Measurements from ENCODE around the gene CTNND2.
"Not testable (repeated sequence)": the region's sequence is repeated elsewhere in the genome, so short reads cannot be mapped to it uniquely, and the experiment has no call there.

The CTNND2 gene

GRCh38 chr5:11152368-11152767, 751.9 kb downstream of the CTNND2 start:
- no peak for DNase-seq

- DNase-seq = no peak
Observed at GRCh38 chr5:11150976-11151375, 753.3 kb downstream of the CTNND2 start.

- no peak for DNase-seq
Observed at GRCh38 chr5:11148810-11149539, 755.3 kb downstream of the CTNND2 start.

DNA sequence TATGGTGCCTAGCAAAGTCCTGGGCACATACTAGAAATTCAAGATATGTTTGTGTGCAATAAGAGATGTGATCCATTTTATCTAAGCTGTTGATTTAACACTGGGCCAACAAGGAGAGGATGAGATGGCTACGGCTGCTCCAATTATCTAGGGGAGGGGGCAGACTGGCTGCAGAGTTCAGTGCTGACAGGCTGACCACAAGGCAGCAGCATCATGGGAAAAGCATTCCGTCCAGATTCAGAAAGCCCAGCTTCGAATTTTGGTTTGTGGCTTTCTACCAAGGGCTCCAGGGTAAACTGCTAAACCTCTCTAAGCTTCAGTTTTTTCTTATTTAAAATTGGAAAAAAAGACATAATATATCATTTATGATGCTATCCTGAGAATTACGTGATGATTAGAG, 758.1 kb downstream of the CTNND2 start:
- no peak for DNase-seq

DNA sequence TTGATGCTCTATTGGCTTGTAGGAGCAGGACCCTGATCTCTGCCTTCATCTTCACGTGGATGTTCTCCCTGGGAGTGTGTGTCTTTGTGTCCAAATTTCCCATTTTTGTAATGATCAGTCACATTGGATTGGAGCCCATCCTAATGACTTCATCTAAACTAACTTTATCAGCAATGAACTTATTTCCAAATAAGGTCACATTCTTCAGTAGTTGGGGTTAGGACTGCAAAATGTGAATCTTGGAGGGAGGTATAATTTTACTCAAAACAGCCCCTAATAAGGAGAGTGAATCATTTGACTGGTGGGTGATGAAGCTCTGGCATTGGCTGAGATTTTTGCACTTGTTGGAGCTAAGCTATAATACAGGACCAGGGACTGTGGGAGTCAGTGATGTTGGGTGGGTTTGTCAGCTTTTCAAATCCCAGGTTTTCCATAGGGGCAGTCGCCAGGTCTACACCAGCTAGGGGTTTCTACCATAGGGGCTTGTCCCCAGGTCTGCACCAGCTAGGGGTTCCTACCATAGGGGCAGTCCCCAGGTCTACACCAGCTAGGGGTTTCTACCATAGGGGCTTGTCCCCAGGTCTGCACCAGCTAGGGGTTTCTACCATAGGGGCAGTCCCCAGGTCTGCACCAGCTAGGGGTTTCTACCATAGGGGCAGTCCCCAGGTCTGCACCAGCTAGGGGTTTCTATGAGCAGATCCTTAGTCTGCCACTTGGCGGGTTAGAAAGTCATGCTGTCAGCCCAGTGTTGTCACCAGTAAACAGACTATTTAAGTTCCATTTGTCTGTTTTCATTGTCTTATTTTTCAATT, 760.6 kb downstream of the CTNND2 start:
- no peak for DNase-seq

GRCh38 chr5:11139217-11139865, 764.9 kb downstream of the CTNND2 start:
- no peak for DNase-seq

GRCh38 chr5:11130131-11130530, 774.1 kb downstream of the CTNND2 start:
- DNase-seq = no peak

DNA sequence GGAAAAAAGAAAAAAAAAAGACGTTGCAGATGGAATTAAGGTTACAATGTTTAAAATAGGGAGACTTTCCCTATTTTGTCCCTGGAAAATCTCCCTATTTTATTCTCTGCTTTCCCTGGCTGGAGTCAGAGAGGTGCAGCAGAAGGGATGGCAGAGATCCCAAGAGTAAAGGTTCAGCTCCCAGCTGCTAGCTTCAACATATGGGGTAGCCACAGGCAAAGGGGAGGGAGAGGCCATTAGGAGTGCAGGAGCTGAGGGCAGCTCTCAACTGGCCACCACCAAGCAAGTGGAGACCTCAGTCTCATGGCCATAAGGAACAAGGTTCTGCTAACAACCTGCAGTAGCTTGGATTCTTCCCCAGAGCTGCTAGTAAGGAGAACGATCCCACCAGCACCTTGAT, 776.2 kb downstream of the CTNND2 start:
- no peak for DNase-seq

GRCh38 chr5:11126844-11127243, 777.4 kb downstream of the CTNND2 start:
- DNase-seq = no peak

- no peak for DNase-seq
Observed at GRCh38 chr5:11121885-11122284, 782.4 kb downstream of the CTNND2 start.

DNA sequence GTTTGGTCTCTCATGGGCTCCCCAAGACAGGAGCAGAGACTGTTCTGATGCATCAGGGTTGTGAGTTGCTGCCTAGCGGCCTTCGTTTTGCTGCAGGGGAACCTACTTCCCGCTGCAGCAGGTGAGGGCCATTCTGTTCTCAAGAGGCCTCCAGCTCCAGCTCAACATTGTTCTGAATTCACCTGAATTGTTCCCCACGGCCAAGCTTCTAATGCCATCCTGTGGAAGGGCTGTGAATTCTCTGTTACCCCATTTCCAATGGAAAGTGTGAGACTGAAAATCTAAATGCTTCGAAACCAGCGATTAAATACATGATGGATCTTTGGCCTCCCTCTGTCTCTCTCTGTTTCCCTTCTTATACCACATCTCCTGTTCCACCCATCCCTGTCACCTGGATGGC, 794.1 kb downstream of the CTNND2 start:
- no peak for DNase-seq

DNA sequence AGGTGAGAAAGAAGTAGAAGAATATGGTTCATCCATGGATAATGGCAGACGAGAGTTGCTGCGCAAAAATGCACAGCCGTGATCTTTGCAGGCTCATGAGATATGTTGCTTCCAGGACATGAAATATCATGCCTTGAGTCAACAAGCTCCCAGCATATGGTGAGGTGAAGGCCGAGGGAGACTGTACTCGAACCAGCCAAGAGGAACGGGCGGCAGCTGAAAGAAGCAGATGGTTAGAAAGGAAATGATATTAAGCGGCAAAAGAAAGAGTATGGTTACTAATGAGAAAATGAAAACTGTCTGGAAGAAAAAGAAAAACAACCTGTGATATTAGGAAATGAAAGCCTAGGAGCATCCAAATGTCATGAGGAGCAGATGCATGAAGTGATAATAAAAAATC, 798.5 kb downstream of the CTNND2 start:
- no peak for DNase-seq

GRCh38 chr5:11104651-11105112, 799.6 kb downstream of the CTNND2 start:
- no peak for DNase-seq

DNA sequence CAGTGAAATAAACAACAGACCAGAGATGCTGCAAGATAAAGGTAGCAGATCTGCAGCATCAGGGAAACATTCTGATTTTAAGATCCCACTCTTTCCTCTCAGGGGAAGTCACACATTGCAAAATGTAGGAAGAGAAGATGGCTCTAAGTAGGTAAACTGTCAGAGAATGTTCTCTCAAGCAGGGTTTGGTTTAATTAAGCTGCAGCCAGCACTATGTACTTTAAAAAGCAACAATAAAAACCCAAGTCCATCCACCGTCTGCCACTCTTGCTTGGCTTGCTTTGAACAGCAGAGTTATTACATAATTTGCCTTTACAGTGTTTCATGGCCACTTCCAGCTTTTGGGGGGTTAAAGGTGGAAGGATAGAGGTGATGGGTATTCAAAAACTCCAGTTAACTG, 800.0 kb downstream of the CTNND2 start:
- DNase-seq = no peak

- DNase-seq = no peak
Observed at GRCh38 chr5:11084111-11084510, 820.1 kb downstream of the CTNND2 start.

- no peak for DNase-seq
Observed at GRCh38 chr5:11082404-11082945, 821.8 kb downstream of the CTNND2 start.

DNA sequence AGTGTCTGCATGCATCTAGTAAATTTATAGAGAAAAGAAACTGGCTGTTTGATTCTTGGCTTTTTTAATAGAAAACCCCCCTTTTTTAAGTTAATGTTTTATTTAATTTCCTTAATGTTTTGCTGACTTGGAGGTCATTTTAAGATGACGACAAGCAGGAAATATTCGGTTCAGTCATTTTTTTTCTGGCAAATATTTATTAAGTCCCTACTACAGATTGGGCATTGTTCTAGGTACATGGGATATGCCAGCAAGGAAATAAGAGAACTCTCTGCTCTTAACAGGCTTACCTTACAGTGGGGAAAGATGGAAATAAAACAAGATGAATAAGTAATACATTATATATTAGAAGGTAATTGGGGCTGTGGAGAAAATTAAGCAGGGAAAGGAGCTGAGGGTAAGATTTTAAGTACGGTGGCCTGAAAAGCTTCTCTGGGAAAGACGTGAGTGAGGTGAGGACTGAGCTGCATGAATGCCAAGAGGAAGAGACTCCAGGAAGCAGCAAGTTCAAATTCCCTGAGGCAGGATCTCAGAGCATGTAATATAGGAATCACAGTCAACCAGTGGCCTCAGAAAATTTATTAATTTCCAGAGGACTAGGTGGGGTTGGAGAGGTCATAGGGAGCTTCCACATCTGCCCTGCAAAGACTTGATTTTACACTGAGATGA, 827.2 kb downstream of the CTNND2 start:
- no peak for DNase-seq

DNA sequence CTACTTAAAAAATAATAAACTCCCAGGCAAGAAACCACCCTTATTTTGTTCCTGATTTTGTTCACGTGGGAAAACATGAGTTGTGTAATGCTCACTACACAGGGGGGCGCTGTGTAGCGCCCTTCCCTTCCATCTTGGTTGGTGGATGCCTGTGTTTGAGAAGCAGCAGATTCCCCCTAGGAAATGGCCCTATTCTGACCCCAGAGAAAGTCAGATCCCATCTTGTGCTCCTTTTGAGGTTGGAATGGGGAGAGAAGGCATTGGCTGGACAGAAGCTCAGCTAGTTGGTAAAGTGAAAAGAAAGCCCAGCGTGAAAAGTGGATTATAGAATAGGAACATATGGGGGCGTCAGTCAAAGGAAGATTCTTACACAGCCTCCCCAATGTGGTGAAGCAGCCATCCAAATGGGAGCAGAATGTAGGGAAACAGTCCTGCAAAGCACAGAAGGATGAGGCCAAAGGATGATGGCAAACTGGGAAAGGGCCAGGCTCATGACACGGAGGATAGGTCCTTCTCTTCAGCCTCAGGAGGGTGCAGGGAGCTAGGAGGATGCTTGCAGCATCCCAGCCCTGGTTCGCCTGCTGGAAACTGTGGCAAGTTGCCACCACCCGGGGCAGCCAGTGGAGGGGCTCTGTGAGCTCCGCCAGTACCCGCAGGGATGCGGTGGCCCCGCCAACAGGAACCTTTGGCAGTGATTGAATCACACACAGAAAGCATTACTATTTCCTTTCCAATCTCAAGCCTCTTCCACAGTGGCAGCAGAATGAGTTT, 829.0 kb downstream of the CTNND2 start:
- no peak for DNase-seq

DNA sequence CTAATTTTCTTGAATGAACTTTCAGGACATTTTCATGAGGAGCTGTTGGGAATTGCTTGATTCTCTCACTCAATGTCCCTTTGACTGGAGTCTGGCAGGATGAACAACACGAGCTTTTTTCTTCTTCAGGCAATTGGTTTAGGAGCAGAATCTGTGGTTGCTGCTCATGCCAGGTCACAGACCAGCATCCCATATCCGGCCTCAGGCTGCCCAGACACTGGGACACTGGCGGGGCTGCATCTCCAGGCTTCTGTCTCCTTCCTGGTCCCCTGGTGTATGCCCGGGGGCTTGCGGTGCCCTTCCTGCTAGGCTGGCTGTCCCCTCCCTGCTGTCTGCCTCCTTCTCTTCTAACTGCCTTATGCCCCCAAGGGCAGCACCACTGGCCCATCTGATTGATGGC, 831.7 kb downstream of the CTNND2 start:
- no peak for DNase-seq

- no peak for DNase-seq
Observed at GRCh38 chr5:11072076-11072475, 832.2 kb downstream of the CTNND2 start.

- no peak for DNase-seq
Observed at GRCh38 chr5:11069041-11069440, 835.2 kb downstream of the CTNND2 start.

DNA sequence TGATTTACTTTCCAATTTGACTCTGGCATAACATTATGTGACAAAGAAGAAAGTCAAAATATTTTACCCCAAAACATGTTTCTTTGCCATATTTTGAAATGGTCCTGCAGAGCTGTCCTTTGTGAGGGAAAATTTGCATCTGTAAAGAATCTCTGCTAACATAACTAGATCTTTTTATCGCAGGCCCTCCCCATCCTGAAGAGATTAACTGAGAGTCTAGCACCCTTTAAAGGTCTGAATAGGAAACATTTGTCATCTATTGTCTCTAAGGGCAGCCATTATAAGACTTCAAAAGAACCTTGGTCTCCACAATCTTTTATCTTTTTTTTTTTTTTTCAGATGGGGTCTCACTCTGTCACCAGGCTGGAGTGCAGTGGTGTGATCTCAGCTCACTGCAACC, 838.5 kb downstream of the CTNND2 start:
- DNase-seq = not testable (repeated sequence)
